DOHH2 (cell line): ENCODE measurements around the gene FBXL13.

Experiments
- EZH2phosphoT487 ChIP-seq: fragments of 200-600 bp; sonication (generic); IDR thresholded peaks from 2 replicates; pipeline ENCODE4 v1.6.1; 2017; ENCODE audit warnings: borderline replicate concordance, mild to moderate bottlenecking, antibody characterized with exemption, low read length, moderate library complexity, mixed read lengths
- TF ChIP-seq, protein P1 (sequence below): fragments of 200-600 bp; sonication (generic); IDR thresholded peaks from one replicate; pipeline ENCODE4 v1.5.1; 2014; ENCODE audit warnings: antibody characterized with exemption, mild to moderate bottlenecking, low read depth, low read length; ENCODE audit not compliant: poor library complexity, severe bottlenecking

DNA sequence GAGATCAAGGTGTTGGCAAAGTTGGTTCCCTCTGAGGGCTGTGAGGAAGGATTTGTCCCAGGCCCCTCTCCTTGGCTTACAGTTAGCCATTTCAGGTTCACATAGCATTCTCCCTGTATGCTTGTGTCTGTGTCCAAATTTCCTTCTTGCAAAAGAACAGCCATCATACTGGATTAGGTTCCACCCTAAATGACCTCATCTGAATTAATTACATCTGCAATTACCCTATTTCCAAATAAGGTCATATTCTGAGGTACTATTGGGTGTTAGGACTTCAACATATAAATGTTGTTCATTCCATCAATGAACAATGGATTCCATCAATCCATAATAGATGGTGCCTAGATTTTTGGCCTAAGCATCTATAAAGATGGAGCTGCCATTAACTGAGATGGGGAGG is 178.0 kb downstream of the FBXL13 start:
- TF ChIP-seq, protein P1, sequence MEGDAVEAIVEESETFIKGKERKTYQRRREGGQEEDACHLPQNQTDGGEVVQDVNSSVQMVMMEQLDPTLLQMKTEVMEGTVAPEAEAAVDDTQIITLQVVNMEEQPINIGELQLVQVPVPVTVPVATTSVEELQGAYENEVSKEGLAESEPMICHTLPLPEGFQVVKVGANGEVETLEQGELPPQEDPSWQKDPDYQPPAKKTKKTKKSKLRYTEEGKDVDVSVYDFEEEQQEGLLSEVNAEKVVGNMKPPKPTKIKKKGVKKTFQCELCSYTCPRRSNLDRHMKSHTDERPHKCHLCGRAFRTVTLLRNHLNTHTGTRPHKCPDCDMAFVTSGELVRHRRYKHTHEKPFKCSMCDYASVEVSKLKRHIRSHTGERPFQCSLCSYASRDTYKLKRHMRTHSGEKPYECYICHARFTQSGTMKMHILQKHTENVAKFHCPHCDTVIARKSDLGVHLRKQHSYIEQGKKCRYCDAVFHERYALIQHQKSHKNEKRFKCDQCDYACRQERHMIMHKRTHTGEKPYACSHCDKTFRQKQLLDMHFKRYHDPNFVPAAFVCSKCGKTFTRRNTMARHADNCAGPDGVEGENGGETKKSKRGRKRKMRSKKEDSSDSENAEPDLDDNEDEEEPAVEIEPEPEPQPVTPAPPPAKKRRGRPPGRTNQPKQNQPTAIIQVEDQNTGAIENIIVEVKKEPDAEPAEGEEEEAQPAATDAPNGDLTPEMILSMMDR, result no peak
- TF ChIP-seq EZH2phosphoT487, result no peak
